Measurements from ENCODE around the gene SERPINA12.

SERPINA12 gene

GRCh38 chr14:94509356-94509755, at the start of gene SERPINA12:
TSS of gene SERPINA12 (minus strand) at chr14:94509469. CDS start at chr14:94498397, 11,072 bp downstream.
- no peak for DNase-seq (ENCODE audit: low read depth in 2 of 2)

GRCh38 chr14:94558842-94559241, 49.6 kb upstream of the SERPINA12 start:
- no peak for DNase-seq (ENCODE audit: low read depth in 2 of 2)

GRCh38 chr14:94557327-94557726, 48.1 kb upstream of the SERPINA12 start:
- DNase-seq (ENCODE audit: low read depth in 2 of 2) = no peak

- DNase-seq (ENCODE audit: low read depth in 2 of 2) = no peak
Measured at GRCh38 chr14:94555991-94556390, 46.7 kb upstream of the SERPINA12 start.

GRCh38 chr14:94550041-94550440, 40.8 kb upstream of the SERPINA12 start:
- no peak for DNase-seq (ENCODE audit: low read depth in 2 of 2)

GRCh38 chr14:94548999-94549985, 40.0 kb upstream of the SERPINA12 start:
- peak; percentile 24 to 70 for DNase-seq (ENCODE audit: low read depth in 2 of 2)

GRCh38 chr14:94548131-94548998, 39.1 kb upstream of the SERPINA12 start:
- no peak for DNase-seq (ENCODE audit: low read depth in 2 of 2)

- DNase-seq (ENCODE audit: low read depth in 2 of 2) = no peak
Measured at GRCh38 chr14:94547726-94548125, 38.5 kb upstream of the SERPINA12 start.

- no peak for DNase-seq (ENCODE audit: low read depth in 2 of 2)
Measured at GRCh38 chr14:94547151-94547680, 37.9 kb upstream of the SERPINA12 start.

- DNase-seq (ENCODE audit: low read depth in 2 of 2) = no peak
Measured at GRCh38 chr14:94545131-94545841, 36.0 kb upstream of the SERPINA12 start.

- DNase-seq (ENCODE audit: low read depth in 2 of 2) = no peak
Measured at GRCh38 chr14:94544726-94545125, 35.5 kb upstream of the SERPINA12 start.

GRCh38 chr14:94543449-94544124, 34.3 kb upstream of the SERPINA12 start:
- no peak for DNase-seq (ENCODE audit: low read depth in 2 of 2)

- DNase-seq (ENCODE audit: low read depth in 2 of 2) = no peak
Measured at GRCh38 chr14:94542811-94543440, 33.7 kb upstream of the SERPINA12 start.

GRCh38 chr14:94542111-94542810, 33.0 kb upstream of the SERPINA12 start:
- no peak for DNase-seq (ENCODE audit: low read depth in 2 of 2)

GRCh38 chr14:94541234-94541975, 32.1 kb upstream of the SERPINA12 start:
- no peak for DNase-seq (ENCODE audit: low read depth in 2 of 2)

- DNase-seq (ENCODE audit: low read depth in 2 of 2) = no peak
Measured at GRCh38 chr14:94540031-94540794, 30.9 kb upstream of the SERPINA12 start.

GRCh38 chr14:94539181-94539580, 29.9 kb upstream of the SERPINA12 start:
- DNase-seq (ENCODE audit: low read depth in 2 of 2) = no peak

GRCh38 chr14:94538070-94538740, 28.9 kb upstream of the SERPINA12 start:
- DNase-seq (ENCODE audit: low read depth in 2 of 2) = no peak

All from stimulated activated CD4-positive, alpha-beta T cell treated with anti-CD3 and anti-CD28 coated beads, Interleukin-12 subunit alpha, Interleukin-12 subunit beta, amount 100 ng/mL, for 24 hours (primary cell).